Loucy (cell line): ENCODE data around the gene VPS9D1.

Experiments
- CTCF ChIP-seq: fragments of 200-600 bp; sonication (generic); conservative IDR thresholded peaks from 2 replicates; pipeline ENCODE4 v1.5.1; 2014; ENCODE audit warnings: mild to moderate bottlenecking, antibody characterized with exemption, low read length
- EZH2phosphoT487 ChIP-seq: fragments of 200-600 bp; IDR thresholded peaks from 2 replicates; pipeline ENCODE4 v1.6.1; 2018; ENCODE audit warnings: antibody characterized with exemption, mild to moderate bottlenecking, moderate library complexity, borderline replicate concordance

- TF ChIP-seq CTCF (no peak), EZH2phosphoT487 (no peak)
These were observed at the start of gene VPS9D1, which contains the start of gene ZNF276 for GRCh38 chr16:89720813-89721545.
